RWPE2 (cell line): ENCODE data around the gene TRIM26.
A peak's percentile ranks its signal among the peaks of the same experiment; 100 is the strongest.
"Not testable (repeated sequence)": the region's sequence is repeated elsewhere in the genome, so short reads cannot be mapped to it uniquely, and the experiment has no call there.

Experiments
- ATAC-seq: fragments of 200-7000 bp; cut with Tn5 transposase; 3 replicates; pipeline ENCODE4 v1.9.1; 2021; ENCODE audit warnings: low read depth
- DNase-seq: peaks from one replicate; pipeline ENCODE4 v3.0.0-alpha.2; 2020; ENCODE audit warnings: low spot score
- H3K27ac ChIP-seq: fragments of 450-650 bp; 2 replicates; pipeline ENCODE4 v1.5.1; 2017; ENCODE audit warnings: mild to moderate bottlenecking; ENCODE audit not compliant: poor library complexity, severe bottlenecking
- H3K27me3 ChIP-seq: fragments of 250-450 bp; sonication (Bioruptor Pico); 2 replicates; pipeline ENCODE4 v1.5.1; 2021; ENCODE audit warnings: mild to moderate bottlenecking, moderate library complexity; ENCODE audit not compliant: insufficient read depth, poor library complexity, severe bottlenecking
- H3K36me3 ChIP-seq: fragments of 250-450 bp; sonication (Bioruptor Pico); 2 replicates; pipeline ENCODE4 v1.5.1; 2020; ENCODE audit warnings: low read depth, mild to moderate bottlenecking, moderate library complexity
- H3K4me1 ChIP-seq: fragments of 250-450 bp; sonication (Bioruptor Pico); 2 replicates; pipeline ENCODE4 v1.5.1; 2021; ENCODE audit warnings: mild to moderate bottlenecking, moderate library complexity; ENCODE audit not compliant: insufficient read depth, poor library complexity, severe bottlenecking
- H3K4me3 ChIP-seq: fragments of 250-450 bp; sonication (Bioruptor Pico); 2 replicates; pipeline ENCODE4 v1.5.1; 2021; ENCODE audit warnings: mild to moderate bottlenecking, moderate library complexity; ENCODE audit not compliant: severe bottlenecking
- H3K9me3 ChIP-seq: fragments of 250-450 bp; sonication (Bioruptor Pico); 2 replicates; pipeline ENCODE4 v1.5.1; 2021; ENCODE audit warnings: mild to moderate bottlenecking, moderate library complexity; ENCODE audit not compliant: severe bottlenecking
- TF ChIP-seq, protein P1 (sequence below): fragments of 450-650 bp; IDR thresholded peaks from one replicate; pipeline ENCODE4 v1.5.1; 2017; ENCODE audit warnings: mild to moderate bottlenecking, moderate library complexity; ENCODE audit not compliant: poor library complexity, severe bottlenecking

The TRIM26 gene

GRCh38 chr6:30227242-30227722 is 14.1 kb upstream of the TRIM26 start:
- no peak for DNase-seq
- Histone ChIP-seq H3K36me3 (no peaks in the 10 kb centered on the region), H3K27ac (no peak overlapping the region), H3K9me3 (no peaks in the 10 kb centered on the region), H3K27me3 (no peaks in the 10 kb centered on the region), H3K4me1 (no peaks in the 10 kb centered on the region), H3K4me3 (no peak overlapping the region)
- TF ChIP-seq, protein P1, sequence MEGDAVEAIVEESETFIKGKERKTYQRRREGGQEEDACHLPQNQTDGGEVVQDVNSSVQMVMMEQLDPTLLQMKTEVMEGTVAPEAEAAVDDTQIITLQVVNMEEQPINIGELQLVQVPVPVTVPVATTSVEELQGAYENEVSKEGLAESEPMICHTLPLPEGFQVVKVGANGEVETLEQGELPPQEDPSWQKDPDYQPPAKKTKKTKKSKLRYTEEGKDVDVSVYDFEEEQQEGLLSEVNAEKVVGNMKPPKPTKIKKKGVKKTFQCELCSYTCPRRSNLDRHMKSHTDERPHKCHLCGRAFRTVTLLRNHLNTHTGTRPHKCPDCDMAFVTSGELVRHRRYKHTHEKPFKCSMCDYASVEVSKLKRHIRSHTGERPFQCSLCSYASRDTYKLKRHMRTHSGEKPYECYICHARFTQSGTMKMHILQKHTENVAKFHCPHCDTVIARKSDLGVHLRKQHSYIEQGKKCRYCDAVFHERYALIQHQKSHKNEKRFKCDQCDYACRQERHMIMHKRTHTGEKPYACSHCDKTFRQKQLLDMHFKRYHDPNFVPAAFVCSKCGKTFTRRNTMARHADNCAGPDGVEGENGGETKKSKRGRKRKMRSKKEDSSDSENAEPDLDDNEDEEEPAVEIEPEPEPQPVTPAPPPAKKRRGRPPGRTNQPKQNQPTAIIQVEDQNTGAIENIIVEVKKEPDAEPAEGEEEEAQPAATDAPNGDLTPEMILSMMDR: no peak
- ATAC-seq: no peak

- Histone ChIP-seq H3K27me3 (no peaks in the 10 kb centered on the region), H3K27ac (no peak overlapping the region), H3K4me1 (no peaks in the 10 kb centered on the region), H3K4me3 (no peak overlapping the region), H3K36me3 (no peaks in the 10 kb centered on the region), H3K9me3 (no peaks in the 10 kb centered on the region)
- ATAC-seq: no peak
- TF ChIP-seq, protein P1: no peak
- no peak for DNase-seq
Measured at GRCh38 chr6:30223339-30223738, 10.1 kb upstream of the TRIM26 start.

- not testable (repeated sequence) for H3K4me3 ChIP-seq, H3K36me3 ChIP-seq, H3K9me3 ChIP-seq, DNase-seq, H3K27me3 ChIP-seq, ATAC-seq, H3K27ac ChIP-seq, H3K4me1 ChIP-seq
Measured at GRCh38 chr6:30221956-30222355, 8.8 kb upstream of the TRIM26 start.

- not testable (repeated sequence) for ATAC-seq, H3K27me3 ChIP-seq, H3K27ac ChIP-seq, H3K36me3 ChIP-seq, H3K9me3 ChIP-seq, DNase-seq, H3K4me1 ChIP-seq, H3K4me3 ChIP-seq
Measured at GRCh38 chr6:30221395-30221794, 8.2 kb upstream of the TRIM26 start.

DNA sequence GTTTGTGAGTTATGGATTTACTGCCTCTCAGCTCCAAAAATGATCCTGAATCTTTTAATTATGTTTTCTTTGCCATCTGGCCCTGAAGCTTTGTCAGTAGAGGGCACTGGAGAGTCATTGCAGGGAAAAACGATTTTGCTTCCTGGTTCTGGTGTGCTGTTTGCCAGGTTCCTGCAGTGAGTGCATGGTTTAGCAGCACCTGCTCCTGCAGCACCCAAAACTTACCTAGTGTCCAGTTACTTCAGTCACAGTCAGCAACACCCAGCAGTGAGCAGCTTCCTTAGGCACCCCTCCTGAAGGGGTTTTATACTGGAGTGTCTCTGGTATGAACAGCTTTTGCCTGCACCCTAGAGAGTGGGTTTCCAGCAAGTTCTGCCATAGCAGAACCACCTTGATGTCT is 6.0 kb upstream of the TRIM26 start:
- no peak overlapping the region for H3K4me3 ChIP-seq
- H3K36me3 ChIP-seq: no peaks in the 10 kb centered on the region
- no peaks in the 10 kb centered on the region for H3K4me1 ChIP-seq
- H3K27ac ChIP-seq: no peak overlapping the region
- no peaks in the 10 kb centered on the region for H3K27me3 ChIP-seq
- ATAC-seq: peak; percentile 45; the same call in 2 of the 3 replicates
- TF ChIP-seq, protein P1: peak; percentile 93
- DNase-seq: no peak
- no peaks in the 10 kb centered on the region for H3K9me3 ChIP-seq

- Histone ChIP-seq H3K4me3 (no peak overlapping the region), H3K4me1 (peaks cover 9% of the 10 kb centered on the region), H3K27ac (no peak overlapping the region), H3K27me3 (no peaks in the 10 kb centered on the region), H3K36me3 (no peaks in the 10 kb centered on the region), H3K9me3 (no peaks in the 10 kb centered on the region)
- TF ChIP-seq, protein P1: no peak
- DNase-seq (no peak), ATAC-seq (no peak)
Measured at GRCh38 chr6:30216096-30216495, 2.9 kb upstream of the TRIM26 start.
